Nucleus accumbens (tissue), 56 donors: ENCODE measurements around the gene SLC22A17.

Experiments
- DNase-seq, 56 donors: peaks; one replicate each; lab custom pipeline; 2025; lab: John Stamatoyannopoulos, UW

The SLC22A17 gene

GRCh38 chr14:23365036-23365731 is 12.5 kb upstream of the SLC22A17 start, which contains the start of gene EFS:
EFS (minus strand) TSS chr14:23365172; CDS start chr14:23365025, 147 bp downstream.
- peak in 38 of 56 donors; percentile 12 to 75 (median 44) for DNase-seq

GRCh38 chr14:23364164-23365035 is 11.7 kb upstream of the SLC22A17 start:
- DNase-seq: peak in 49 of 56 donors; percentile 29 to 82 (median 66)

GRCh38 chr14:23362200-23362599 is 9.5 kb upstream of the SLC22A17 start:
- DNase-seq: peak in 4 of 56 donors; percentile 7 to 25 (median 14)

GRCh38 chr14:23361763-23362162 is 9.1 kb upstream of the SLC22A17 start:
- DNase-seq: no peak

- peak in 27 of 56 donors; percentile 15 to 66 (median 38) for DNase-seq
These were observed 8.6 kb upstream of the SLC22A17 start for GRCh38 chr14:23361320-23361719.

GRCh38 chr14:23360496-23360895 is 7.8 kb upstream of the SLC22A17 start:
- peak in 46 of 56 donors; percentile 19 to 84 (median 55) for DNase-seq

GRCh38 chr14:23359722-23360447 is 7.2 kb upstream of the SLC22A17 start:
- no peak for DNase-seq

- DNase-seq: no peak
These were observed 6.5 kb upstream of the SLC22A17 start for GRCh38 chr14:23359167-23359626.

GRCh38 chr14:23358553-23359166 is 6.0 kb upstream of the SLC22A17 start:
- no peak for DNase-seq

- DNase-seq: no peak
These were observed 5.4 kb upstream of the SLC22A17 start for GRCh38 chr14:23358042-23358441.

GRCh38 chr14:23357261-23357660 is 4.6 kb upstream of the SLC22A17 start:
- DNase-seq: no peak

- no peak for DNase-seq
These were observed 4.0 kb upstream of the SLC22A17 start for GRCh38 chr14:23356662-23357061.

GRCh38 chr14:23355871-23356435 is 3.3 kb upstream of the SLC22A17 start:
- DNase-seq: no peak

GRCh38 chr14:23354990-23355389 is 2.3 kb upstream of the SLC22A17 start:
- DNase-seq: no peak

- DNase-seq: no peak
These were observed 720 bp upstream of the SLC22A17 start for GRCh38 chr14:23353433-23353780.

- DNase-seq: peak in 31 of 56 donors; percentile 15 to 81 (median 55)
These were observed 794 bp downstream of the SLC22A17 start for GRCh38 chr14:23351681-23352505.

- no peak for DNase-seq
These were observed 3.4 kb downstream of the SLC22A17 start for GRCh38 chr14:23349156-23349845.

GRCh38 chr14:23348297-23348655 is 4.4 kb downstream of the SLC22A17 start:
- DNase-seq: no peak
